Measurements from ENCODE around the gene TUB.

- TF ChIP-seq CTCF (IDR thresholded peaks at IDR 0.05) (no peak), POLR2AphosphoS5 (IDR thresholded peaks at IDR 0.05) (no peak), POLR2A (IDR thresholded peaks at IDR 0.05) (no peak)
Observed at GRCh38 chr11:8055091-8055835, 25.7 kb upstream of the TUB start.
